Activated CD8-positive, alpha-beta memory T cell treated with anti-CD3 and anti-CD28 coated beads, Interleukin-2, amount 10 ng/mL, durations not matched to agents 7 days and 5 days (primary cell): ENCODE results near the gene SUCLG2. TPM values are rescaled to one million over a fixed set of nuclear protein-coding genes. Genes with fewer than 3 reads are reported as not detected.

Source experiments
- ATAC-seq: fragments of 150-1000 bp; cut with Tn5 transposase; one replicate; pipeline ENCODE4 v1.10.0; 2021; ENCODE audit warnings: moderate library complexity
- CTCF ChIA-PET: fragments of 350-600 bp; sonication (Branson Sonifier 250); formaldehyde crosslinking; loops from one replicate; lab custom pipeline; 2021; ENCODE audit warnings: antibody characterized with exemption; lab: Charles Lee
- DNase-seq: peaks from one replicate; pipeline ENCODE4 v3.0.0-alpha.2; 2020
- H3K27ac Mint-ChIP-seq: one replicate; pipeline ENCODE4 v1.8.0; 2021; ENCODE audit warnings: mild to moderate bottlenecking, mixed read lengths
- H3K27me3 Mint-ChIP-seq: one replicate; pipeline ENCODE4 v1.8.0; 2021; ENCODE audit warnings: mixed read lengths
- H3K36me3 Mint-ChIP-seq: one replicate; pipeline ENCODE4 v1.8.0; 2021; ENCODE audit warnings: mild to moderate bottlenecking, mixed read lengths
- H3K4me1 Mint-ChIP-seq: one replicate; pipeline ENCODE4 v1.8.0; 2021; ENCODE audit warnings: mixed read lengths
- H3K4me3 Mint-ChIP-seq: one replicate; pipeline ENCODE4 v1.8.0; 2021; ENCODE audit warnings: mild to moderate bottlenecking, moderate library complexity, mixed read lengths
- H3K9me3 Mint-ChIP-seq: one replicate; pipeline ENCODE4 v1.8.0; 2022; ENCODE audit warnings: low read depth, mixed read lengths
- total RNA-seq, 2 experiments: library from RNA; stranded (reverse); gene quantifications; one replicate each; pipeline ENCODE4 v1.2.3, GENCODE V29; 2021

SUCLG2 gene
- total RNA-seq, 2 experiments from 2014 or later, result 45.6 to 61.4 TPM

DNA sequence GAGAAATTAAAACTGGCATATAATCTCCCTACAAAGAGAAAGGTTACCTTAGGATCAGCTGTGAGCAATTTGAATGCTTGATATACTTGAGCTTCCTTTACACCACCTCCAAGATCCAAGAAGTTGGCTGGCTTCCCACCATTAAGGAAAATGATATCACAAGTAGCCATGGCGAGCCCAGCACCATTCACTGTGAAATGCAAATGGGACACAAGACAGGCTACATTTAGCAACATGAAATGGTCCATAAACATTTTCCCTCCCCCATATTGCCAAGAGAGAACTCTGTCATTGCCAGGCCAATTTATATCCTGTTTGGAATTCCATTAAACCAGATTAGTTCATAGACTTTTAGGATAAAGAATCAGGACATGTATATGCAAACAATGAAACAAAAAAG lies 158.7 kb downstream of the SUCLG2 start:
- H3K36me3 Mint-ChIP-seq, result peaks cover 42% of the 10 kb centered on the region
- DNase-seq, result no peak
- H3K9me3 Mint-ChIP-seq, result no peaks in the 10 kb centered on the region
- no peaks in the 10 kb centered on the region for H3K4me1 Mint-ChIP-seq
- H3K27me3 Mint-ChIP-seq, result no peaks in the 10 kb centered on the region
- H3K4me3 Mint-ChIP-seq, result no peak overlapping the region
- CTCF ChIA-PET, result no interaction called here
- no peak overlapping the region for H3K27ac Mint-ChIP-seq
- ATAC-seq, result no peak

DNA sequence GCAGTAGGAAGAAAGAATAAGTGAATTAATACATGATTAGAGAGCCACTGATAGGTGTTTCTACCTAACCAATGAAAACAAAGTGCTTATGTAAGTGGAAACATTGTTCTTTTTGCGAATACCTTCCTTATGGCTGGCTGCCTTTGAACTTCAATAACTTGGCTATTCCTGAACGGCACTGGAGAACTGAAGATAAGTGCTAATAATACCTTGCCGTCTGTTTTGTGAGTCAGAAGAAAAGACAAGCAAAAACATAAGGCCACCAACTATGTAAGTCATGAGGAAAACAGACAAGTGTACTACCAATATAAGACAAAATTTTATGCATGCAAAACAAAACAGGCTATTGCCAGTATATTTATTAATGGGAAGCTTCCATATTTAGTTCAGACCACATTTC lies 160.6 kb downstream of the SUCLG2 start:
- H3K27ac Mint-ChIP-seq, result no peak overlapping the region
- peaks cover 2% of the 10 kb centered on the region for H3K4me1 Mint-ChIP-seq
- no peak overlapping the region for H3K4me3 Mint-ChIP-seq
- no peaks in the 10 kb centered on the region for H3K27me3 Mint-ChIP-seq
- DNase-seq (no peak), ATAC-seq (no peak)
- H3K36me3 Mint-ChIP-seq, result peaks cover 50% of the 10 kb centered on the region
- CTCF ChIA-PET, result no interaction called here
- no peaks in the 10 kb centered on the region for H3K9me3 Mint-ChIP-seq

DNA sequence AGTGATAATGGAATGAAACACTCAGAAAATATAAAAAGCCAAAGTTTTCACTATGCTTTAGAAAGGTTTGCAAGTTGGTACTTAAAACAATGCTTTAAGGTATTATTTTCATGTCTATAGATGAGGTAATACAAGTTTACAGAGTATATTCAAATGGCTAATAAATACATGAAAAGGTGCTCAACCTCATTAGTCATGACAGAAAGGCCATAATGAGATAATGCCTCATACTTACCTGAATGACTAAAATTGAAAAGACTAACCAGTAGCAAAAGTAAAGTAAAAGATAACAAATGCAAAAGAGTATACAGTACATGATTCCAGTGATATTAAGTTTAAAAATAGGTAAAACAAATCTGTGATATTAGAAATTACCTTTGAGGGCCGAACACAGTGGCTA lies 163.8 kb downstream of the SUCLG2 start:
- H3K9me3 Mint-ChIP-seq, result no peaks in the 10 kb centered on the region
- H3K4me1 Mint-ChIP-seq, result peaks cover 2% of the 10 kb centered on the region
- no peaks in the 10 kb centered on the region for H3K27me3 Mint-ChIP-seq
- H3K36me3 Mint-ChIP-seq, result peaks cover 47% of the 10 kb centered on the region
- H3K4me3 Mint-ChIP-seq, result no peak overlapping the region
- no peak overlapping the region for H3K27ac Mint-ChIP-seq
- CTCF ChIA-PET, result no interaction called here
- ATAC-seq, result no peak
- no peak for DNase-seq

DNA sequence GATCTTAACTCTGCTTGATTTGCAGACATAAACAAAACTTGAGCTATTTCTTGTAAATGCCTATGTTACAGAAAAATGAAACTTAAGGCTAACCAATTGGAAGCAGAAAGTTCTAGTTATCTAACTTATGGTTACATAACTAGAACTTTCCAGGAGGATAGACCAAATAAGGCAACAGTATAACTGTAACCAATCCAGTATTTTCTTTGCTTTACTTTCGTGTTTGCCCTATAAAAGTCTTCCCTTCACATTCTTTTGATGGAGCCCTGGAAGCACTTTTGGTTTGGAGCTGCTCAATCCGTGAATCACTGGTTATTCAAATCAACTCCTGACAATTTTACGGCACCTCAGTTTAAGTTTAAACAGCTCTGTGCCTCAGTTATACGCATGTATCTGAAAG lies 164.6 kb downstream of the SUCLG2 start:
- Mint-ChIP-seq H3K27me3 (no peaks in the 10 kb centered on the region), H3K27ac (no peak overlapping the region), H3K36me3 (peaks cover 40% of the 10 kb centered on the region), H3K4me1 (peaks cover 2% of the 10 kb centered on the region), H3K9me3 (no peaks in the 10 kb centered on the region), H3K4me3 (no peak overlapping the region)
- CTCF ChIA-PET, result no interaction called here
- DNase-seq (no peak), ATAC-seq (no peak)

DNA sequence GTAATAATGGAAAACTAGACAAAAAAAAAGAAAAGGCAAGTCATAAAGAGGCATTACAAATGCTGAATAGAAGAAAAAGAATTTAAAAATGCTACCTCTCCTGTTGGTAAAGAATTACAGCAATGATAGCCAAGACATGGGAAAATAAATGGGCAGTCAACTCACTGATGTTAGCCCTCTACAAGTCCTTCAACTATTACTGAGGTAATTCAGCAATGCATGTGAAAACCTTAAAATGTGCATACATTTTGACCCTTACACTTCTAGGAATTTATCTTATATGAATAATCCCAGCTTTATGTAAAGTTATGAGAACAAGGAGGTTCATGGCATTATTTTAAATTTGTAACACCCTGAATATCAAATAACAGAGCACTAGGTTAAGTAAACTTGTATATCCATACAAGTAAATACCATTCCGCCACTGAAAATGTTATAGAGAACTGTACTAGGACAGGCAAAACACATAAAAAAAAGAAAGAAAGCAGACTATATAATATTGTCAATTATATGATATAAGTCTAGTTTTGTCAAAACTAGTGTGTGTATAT lies 166.8 kb downstream of the SUCLG2 start:
- no peaks in the 10 kb centered on the region for H3K9me3 Mint-ChIP-seq
- CTCF ChIA-PET, result no interaction called here

DNA sequence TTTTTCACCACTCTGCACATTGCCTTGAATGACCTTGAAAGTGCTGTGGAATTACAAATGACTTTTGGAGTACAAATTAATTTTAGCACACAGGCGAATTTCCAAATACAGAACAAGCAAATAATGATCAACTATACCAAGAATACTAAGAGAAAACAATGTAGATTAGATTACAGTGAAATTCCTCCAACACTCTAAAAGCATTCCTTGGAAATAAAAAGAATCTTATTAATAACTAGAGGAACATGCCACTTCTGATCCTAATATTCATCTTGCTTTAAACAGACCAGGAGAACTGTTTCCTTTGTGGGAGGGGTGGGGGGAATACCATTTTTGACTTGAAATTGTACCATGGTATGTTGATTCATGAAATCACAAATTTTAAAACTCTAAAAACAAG lies 167.5 kb downstream of the SUCLG2 start:
- Mint-ChIP-seq H3K36me3 (peaks cover 35% of the 10 kb centered on the region), H3K4me3 (no peak overlapping the region), H3K27ac (no peak overlapping the region), H3K9me3 (no peaks in the 10 kb centered on the region), H3K4me1 (peaks cover 11% of the 10 kb centered on the region), H3K27me3 (no peaks in the 10 kb centered on the region)
- ATAC-seq (no peak), DNase-seq (no peak)
- CTCF ChIA-PET, result no interaction called here

More for the DNA sequence above, 166.8 kb downstream of the SUCLG2 start:
- peaks cover 38% of the 10 kb centered on the region for H3K36me3 Mint-ChIP-seq
- ATAC-seq (no peak), DNase-seq (no peak)
- H3K4me1 Mint-ChIP-seq, result peaks cover 11% of the 10 kb centered on the region
- H3K27ac Mint-ChIP-seq, result no peak overlapping the region
- no peak overlapping the region for H3K4me3 Mint-ChIP-seq
- H3K27me3 Mint-ChIP-seq, result no peaks in the 10 kb centered on the region

DNA sequence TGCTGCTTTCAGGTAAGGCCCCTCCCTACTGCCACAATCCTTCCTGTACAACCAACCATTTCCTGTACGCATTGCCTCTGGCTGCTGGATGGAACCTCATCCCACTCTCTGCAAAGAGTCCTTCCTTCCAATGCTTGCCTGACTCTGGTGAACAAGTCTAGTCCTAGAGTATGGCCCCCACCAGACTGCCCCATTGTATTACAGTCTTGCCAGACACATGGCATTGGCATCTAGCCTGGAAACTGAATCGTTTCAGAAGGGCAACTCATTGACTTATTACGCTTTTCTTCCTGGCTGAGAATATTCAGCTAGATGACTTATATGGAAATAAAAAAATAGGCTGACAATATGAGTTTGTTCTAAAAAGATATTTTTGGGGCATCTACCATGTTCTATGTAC lies 170.3 kb downstream of the SUCLG2 start:
- no peaks in the 10 kb centered on the region for H3K27me3 Mint-ChIP-seq
- DNase-seq, result no peak
- H3K4me3 Mint-ChIP-seq, result no peak overlapping the region
- CTCF ChIA-PET, result no interaction called here
- peaks cover 9% of the 10 kb centered on the region for H3K4me1 Mint-ChIP-seq
- H3K36me3 Mint-ChIP-seq, result peaks cover 27% of the 10 kb centered on the region
- no peak for ATAC-seq
- no peak overlapping the region for H3K27ac Mint-ChIP-seq
- H3K9me3 Mint-ChIP-seq, result no peaks in the 10 kb centered on the region

DNA sequence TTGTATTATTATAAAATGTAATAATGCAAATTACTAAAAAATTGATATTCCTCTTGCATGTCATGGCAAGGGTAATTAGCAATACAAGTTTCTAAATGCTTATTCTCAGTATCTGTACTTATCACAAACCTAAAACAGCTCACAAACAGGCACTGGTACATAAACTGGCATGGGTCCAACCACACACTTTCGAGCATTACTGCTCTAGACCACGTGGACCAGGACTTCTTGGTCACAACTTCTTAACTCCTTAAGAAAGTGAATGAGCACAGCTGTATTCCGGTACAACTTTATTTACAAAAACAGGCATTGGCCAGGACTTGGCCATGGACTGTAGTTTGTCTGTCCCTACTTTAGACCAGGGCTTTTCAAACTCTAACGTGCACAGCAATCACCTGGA lies 173.3 kb downstream of the SUCLG2 start:
- Mint-ChIP-seq H3K4me1 (peaks cover 10% of the 10 kb centered on the region), H3K4me3 (no peak overlapping the region), H3K9me3 (no peaks in the 10 kb centered on the region), H3K27me3 (no peaks in the 10 kb centered on the region), H3K27ac (no peak overlapping the region), H3K36me3 (peaks cover 29% of the 10 kb centered on the region)
- ATAC-seq (no peak), DNase-seq (no peak)
- CTCF ChIA-PET, result no interaction called here

DNA sequence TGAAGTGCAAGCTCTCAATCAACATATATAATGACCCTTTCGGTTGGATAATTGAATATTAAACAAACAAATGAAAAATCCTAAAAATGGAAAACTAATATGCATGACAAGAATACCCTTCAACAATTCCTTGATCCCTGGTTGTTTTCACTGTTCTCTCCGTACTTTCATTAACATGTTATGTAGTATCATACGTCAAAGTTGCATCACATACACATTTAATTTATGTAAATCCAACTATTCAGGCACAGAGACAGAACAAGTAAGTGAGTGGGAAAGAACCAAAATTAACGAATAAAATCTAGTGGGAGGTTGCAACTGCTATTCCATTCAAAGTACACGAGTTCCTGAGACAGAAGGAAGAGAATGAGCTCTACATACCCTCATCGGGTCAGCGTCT lies 176.0 kb downstream of the SUCLG2 start:
- H3K27me3 Mint-ChIP-seq, result no peaks in the 10 kb centered on the region
- no peaks in the 10 kb centered on the region for H3K9me3 Mint-ChIP-seq
- ATAC-seq (no peak), DNase-seq (no peak)
- H3K4me1 Mint-ChIP-seq, result peaks cover 1% of the 10 kb centered on the region
- H3K36me3 Mint-ChIP-seq, result peaks cover 26% of the 10 kb centered on the region
- no peak overlapping the region for H3K4me3 Mint-ChIP-seq
- CTCF ChIA-PET, result interaction anchor here (0.8 kb wide), 1 partner anchor 364 kb away, joined by 3 read pairs; no protein-coding TSS in a partner anchor
- no peak overlapping the region for H3K27ac Mint-ChIP-seq

DNA sequence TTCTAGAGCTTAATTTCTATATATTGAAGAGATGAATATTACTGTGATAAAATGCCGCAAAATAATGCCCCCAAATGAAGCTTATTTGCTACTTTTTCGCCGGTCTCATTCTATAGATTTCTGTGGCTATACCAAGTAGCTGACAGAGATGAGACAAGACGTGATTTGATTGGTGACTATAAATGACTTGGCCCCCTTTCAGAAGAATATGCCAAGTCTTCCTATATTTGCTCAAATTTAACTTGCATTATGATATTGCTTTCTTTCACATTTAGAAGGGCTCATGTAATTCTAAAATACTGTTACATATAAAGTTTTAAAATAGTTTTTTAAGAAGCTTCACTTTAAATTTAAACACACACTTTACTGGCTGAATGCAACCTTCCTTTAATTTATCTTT lies 180.1 kb downstream of the SUCLG2 start:
- peaks cover 1% of the 10 kb centered on the region for H3K4me1 Mint-ChIP-seq
- H3K9me3 Mint-ChIP-seq, result no peaks in the 10 kb centered on the region
- ATAC-seq (no peak), DNase-seq (no peak)
- H3K27ac Mint-ChIP-seq, result no peak overlapping the region
- CTCF ChIA-PET, result interaction anchor here (0.7 kb wide), 1 partner anchor 14 kb away, joined by 3 read pairs; no protein-coding TSS in a partner anchor
- H3K27me3 Mint-ChIP-seq, result no peaks in the 10 kb centered on the region
- H3K4me3 Mint-ChIP-seq, result no peak overlapping the region
- peaks cover 27% of the 10 kb centered on the region for H3K36me3 Mint-ChIP-seq

DNA sequence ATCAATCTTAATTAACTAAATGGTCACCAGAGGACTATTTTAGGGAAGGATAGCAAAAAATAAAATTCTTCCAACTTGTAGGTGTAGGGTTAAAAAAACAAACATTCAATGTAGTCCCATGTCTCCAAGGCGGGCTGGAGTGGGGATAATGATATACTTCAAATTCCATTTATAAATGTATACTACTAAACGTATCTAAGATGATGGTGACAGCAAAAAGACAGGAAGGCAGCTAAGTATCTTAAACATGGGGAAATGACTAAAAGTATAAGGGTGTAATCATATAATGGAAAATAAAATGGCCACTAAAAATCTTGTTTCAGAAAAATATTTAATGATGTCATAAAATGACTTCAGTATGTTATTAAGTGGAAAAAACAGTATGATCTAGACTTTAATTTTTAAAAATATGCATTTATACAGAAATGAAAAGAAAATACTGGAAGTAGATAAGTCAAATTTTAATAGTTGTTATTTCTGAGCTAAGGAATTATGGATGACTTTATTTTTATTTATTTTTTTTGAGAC lies 181.7 kb downstream of the SUCLG2 start:
- CTCF ChIA-PET, result no interaction called here
- Mint-ChIP-seq H3K27ac (no peak overlapping the region), H3K9me3 (no peaks in the 10 kb centered on the region), H3K36me3 (peaks cover 24% of the 10 kb centered on the region), H3K27me3 (no peaks in the 10 kb centered on the region), H3K4me1 (no peaks in the 10 kb centered on the region), H3K4me3 (no peak overlapping the region)
- no peak for DNase-seq
- ATAC-seq, result no peak

DNA sequence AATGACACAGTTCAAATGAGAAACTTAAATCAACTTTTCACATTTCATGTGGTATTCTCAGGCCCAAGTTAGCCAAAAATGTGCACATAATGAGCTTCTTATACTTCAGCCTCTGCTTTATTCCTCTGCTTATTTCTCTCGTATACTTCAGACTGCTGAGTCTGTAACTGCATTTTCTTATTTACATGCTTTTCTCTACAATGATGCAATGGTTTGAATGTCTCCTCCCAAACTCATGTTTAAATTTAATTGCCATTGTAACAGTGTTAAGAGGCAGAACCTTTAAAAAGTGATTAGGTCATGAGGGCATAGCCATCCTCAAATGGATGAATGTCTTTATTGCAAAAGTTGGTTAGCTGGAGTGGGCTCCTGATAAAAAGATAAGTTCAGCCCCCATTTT lies 184.2 kb downstream of the SUCLG2 start:
- no peaks in the 10 kb centered on the region for H3K4me1 Mint-ChIP-seq

DNA sequence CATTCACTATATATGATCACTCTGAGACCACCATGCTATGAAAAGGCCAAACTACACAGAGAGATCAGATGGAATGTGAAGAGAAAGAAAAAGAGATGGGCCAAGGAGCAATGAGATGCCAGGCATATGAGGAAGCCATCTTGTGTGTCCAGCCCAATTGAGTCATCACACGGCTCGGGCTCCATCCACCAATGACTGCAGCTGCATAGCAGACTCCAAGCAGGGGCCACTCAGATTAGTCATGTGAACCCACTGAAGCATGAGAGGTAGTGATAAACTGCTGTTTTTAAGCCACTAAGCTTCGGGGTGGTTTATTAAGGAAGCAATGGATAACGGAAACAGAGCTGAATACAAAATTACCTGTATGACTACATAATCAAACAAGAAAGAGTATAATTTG lies 185.9 kb downstream of the SUCLG2 start:
- ATAC-seq (no peak), DNase-seq (no peak)
- Mint-ChIP-seq H3K4me1 (peaks cover 2% of the 10 kb centered on the region), H3K9me3 (no peaks in the 10 kb centered on the region), H3K4me3 (no peak overlapping the region), H3K27me3 (no peaks in the 10 kb centered on the region), H3K36me3 (peaks cover 27% of the 10 kb centered on the region), H3K27ac (no peak overlapping the region)
- CTCF ChIA-PET, result no interaction called here

More for the DNA sequence above, 184.2 kb downstream of the SUCLG2 start:
- no peak overlapping the region for H3K27ac Mint-ChIP-seq
- peaks cover 26% of the 10 kb centered on the region for H3K36me3 Mint-ChIP-seq
- ATAC-seq (no peak), DNase-seq (no peak)
- no peak overlapping the region for H3K4me3 Mint-ChIP-seq
- CTCF ChIA-PET, result no interaction called here
- H3K9me3 Mint-ChIP-seq, result no peaks in the 10 kb centered on the region
- no peaks in the 10 kb centered on the region for H3K27me3 Mint-ChIP-seq

DNA sequence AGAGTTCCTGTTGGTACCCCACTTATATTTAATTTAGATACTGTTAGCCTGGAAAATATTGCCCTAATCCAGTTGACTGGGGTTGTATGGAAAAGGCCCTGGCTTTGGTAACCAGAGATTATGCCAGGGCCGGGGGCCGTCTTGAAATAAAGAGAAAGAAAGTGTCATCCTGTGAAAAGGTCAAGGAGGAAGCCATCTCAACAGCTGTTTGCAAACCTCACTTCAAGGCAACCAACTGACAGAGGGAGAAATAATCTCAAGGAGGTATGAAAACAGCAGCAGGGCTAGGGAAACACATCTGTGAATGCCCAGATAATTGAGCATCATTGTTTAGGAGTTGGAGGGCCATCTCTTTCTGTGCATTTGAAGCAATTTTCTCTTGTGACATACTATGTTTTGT lies 190.8 kb downstream of the SUCLG2 start:
- H3K4me3 Mint-ChIP-seq, result no peak overlapping the region
- DNase-seq, result no peak
- no peaks in the 10 kb centered on the region for H3K27me3 Mint-ChIP-seq
- peaks cover 14% of the 10 kb centered on the region for H3K4me1 Mint-ChIP-seq
- H3K27ac Mint-ChIP-seq, result no peak overlapping the region
- H3K9me3 Mint-ChIP-seq, result no peaks in the 10 kb centered on the region
- CTCF ChIA-PET, result no interaction called here
- no peak for ATAC-seq
- H3K36me3 Mint-ChIP-seq, result peaks cover 14% of the 10 kb centered on the region
